A549 (cell line): ENCODE measurements around the gene CLCN4.

Source experiments
- EP300 ChIP-seq, 2 experiments: fragments of >200 bp; sonication (Bioruptor Twin); formaldehyde crosslinking; IDR thresholded peaks; 2 replicates in 1 of 2; 3 replicates in 1 of 2; pipeline ENCODE4 v1.6.1; 2016 to 2017
- NR3C1 ChIP-seq: fragments of >200 bp; sonication (Bioruptor Twin); formaldehyde crosslinking; IDR thresholded peaks from 3 replicates; pipeline ENCODE4 v1.6.1; 2017
- POLR2A ChIP-seq: IDR thresholded peaks from 2 replicates; pipeline ENCODE4 v1.6.1; 2012; ENCODE audit warnings: mild to moderate bottlenecking, low read length

GRCh38 chrX:10178866-10179463 lies 22.2 kb downstream of the CLCN4 start:
- TF ChIP-seq POLR2A: no peak
- TF ChIP-seq EP300 (IDR thresholded peaks at IDR 0.05): no peak
- TF ChIP-seq NR3C1: no peak
